GM21529 (cell line): ENCODE measurements around the gene MMRN2.

Experiments used
- ATAC-seq: cut with Tn5 transposase; IDR thresholded peaks from one replicate; pipeline ENCODE4 v1.9.1; 2021; ENCODE audit not compliant: unreplicated experiment

MMRN2 gene

DNA sequence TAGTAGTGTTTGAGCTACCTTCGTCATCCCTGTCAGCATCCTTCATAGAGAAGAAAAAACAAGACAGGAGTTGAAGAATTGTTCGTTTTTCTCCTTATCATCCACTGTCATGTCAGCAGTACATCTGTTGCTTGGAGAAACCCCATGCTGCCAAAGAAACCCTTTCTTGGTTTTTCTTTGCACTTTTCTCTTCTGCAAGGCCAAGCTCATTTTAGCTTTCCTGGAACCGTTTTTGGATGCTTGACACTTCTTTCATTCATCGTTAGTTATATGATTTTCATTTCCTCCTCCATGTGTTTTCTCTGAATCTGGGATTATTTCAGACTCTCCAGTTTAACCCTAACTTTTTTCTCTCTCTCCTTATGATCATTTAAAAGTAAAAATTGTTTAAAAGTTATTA is 58.9 kb downstream of the MMRN2 start:
- ATAC-seq, result no peak

- ATAC-seq, result no peak
These were observed 67.4 kb downstream of the MMRN2 start for GRCh38 chr10:86889997-86890396.

- ATAC-seq, result peak; percentile 99
These were observed 68.6 kb downstream of the MMRN2 start for GRCh38 chr10:86888585-86889381.
